OCI-LY7 (cell line): Measurements from ENCODE around the gene BLCAP. TPM values are rescaled to one million over a fixed set of nuclear protein-coding genes. Genes with fewer than 3 reads are reported as not detected.

Experiments used
- BruUV-seq: library from RNA; stranded (reverse); fragments of 400-500 nt; replicated peaks from 2 replicates; lab custom pipeline; 2021; lab: Mats Ljungman, UMichigan
- CTCF ChIA-PET: fragments of 300-600 bp; sonication (Branson Sonifier 250); formaldehyde crosslinking; loops from one replicate; lab custom pipeline; 2022; ENCODE audit warnings: antibody characterized with exemption; ENCODE audit not compliant: unreplicated experiment; lab: Charles Lee
- POLR2A ChIA-PET: fragments of 300-600 bp; sonication (Branson Sonifier 250); formaldehyde crosslinking; loops from one replicate; lab custom pipeline; 2022; ENCODE audit warnings: antibody characterized with exemption; lab: Charles Lee
- DNase-seq: peaks from one replicate; pipeline ENCODE4 v3.0.0-alpha.2; 2015; ENCODE audit warnings: low spot score
- H2AFZ ChIP-seq: fragments of 200-600 bp; sonication (generic), shearing (Covaris generic); 2 replicates; pipeline ENCODE4 v1.6.1; 2014; ENCODE audit warnings: mild to moderate bottlenecking, antibody characterized with exemption, low read length, moderate library complexity
- H3K27ac ChIP-seq: fragments of 200-600 bp; sonication (generic); 2 replicates; pipeline ENCODE4 v1.5.1; 2014; ENCODE audit warnings: mixed run types, low read depth, mild to moderate bottlenecking, moderate library complexity, low read length, inconsistent platforms; ENCODE audit not compliant: poor library complexity, severe bottlenecking
- H3K36me3 ChIP-seq: fragments of 200-600 bp; sonication (generic); 2 replicates; pipeline ENCODE4 v1.6.1; 2014; ENCODE audit warnings: mild to moderate bottlenecking, antibody characterized with exemption, low read length, moderate library complexity, mixed read lengths; ENCODE audit not compliant: insufficient read depth
- H3K4me1 ChIP-seq: fragments of 200-600 bp; sonication (generic); 2 replicates; pipeline ENCODE4 v1.5.1; 2014; ENCODE audit warnings: mild to moderate bottlenecking, low read length; ENCODE audit not compliant: insufficient read depth, poor library complexity, severe bottlenecking
- H3K4me2 ChIP-seq: fragments of 200-600 bp; sonication (generic); 2 replicates; pipeline ENCODE4 v1.6.1; 2014; ENCODE audit warnings: mild to moderate bottlenecking, low read length
- H3K4me3 ChIP-seq: fragments of 200-600 bp; sonication (generic); 2 replicates; pipeline ENCODE4 v1.5.1; 2014; ENCODE audit warnings: mild to moderate bottlenecking, low read depth, low read length; ENCODE audit not compliant: poor library complexity, severe bottlenecking
- H3K79me2 ChIP-seq: fragments of 200-600 bp; sonication (generic); 2 replicates; pipeline ENCODE4 v1.6.1; 2016; ENCODE audit warnings: low read depth, mild to moderate bottlenecking, low read length, moderate library complexity, mixed read lengths; ENCODE audit not compliant: insufficient read depth
- H3K9me2 ChIP-seq: fragments of 200-600 bp; sonication (generic); 2 replicates; pipeline ENCODE4 v1.6.1; 2016; ENCODE audit warnings: mild to moderate bottlenecking, low read length, mixed read lengths; ENCODE audit not compliant: insufficient read depth
- H3K9me3 ChIP-seq: fragments of 200-600 bp; sonication (generic); 2 replicates; pipeline ENCODE4 v1.6.1; 2014; ENCODE audit warnings: mild to moderate bottlenecking, mixed run types, low read length, mixed read lengths
- H4K20me1 ChIP-seq: fragments of 200-600 bp; sonication (generic); 2 replicates; pipeline ENCODE4 v1.6.1; 2014; ENCODE audit warnings: mild to moderate bottlenecking, antibody characterized with exemption, low read length, moderate library complexity, mixed read lengths; ENCODE audit not compliant: insufficient read depth
- EZH2phosphoT487 ChIP-seq: fragments of 200-600 bp; sonication (generic); IDR thresholded peaks from 2 replicates; pipeline ENCODE4 v1.6.1; 2018; ENCODE audit warnings: low read depth, borderline replicate concordance, mild to moderate bottlenecking, mixed run types, antibody characterized with exemption, low read length, moderate library complexity, mixed read lengths
- intact Hi-C: fragments of 100-400 bp; cut with micrococcal nuclease; formaldehyde crosslinking; loops from one replicate; pipeline ENCODE4 v1.10.0; 2022; ENCODE audit not compliant: unreplicated experiment
- total RNA-seq, 2 experiments: library from RNA; depleted of rRNA in 1 of 2; stranded (reverse); fragments of >200 nt in 1 of 2; shearing (Covaris generic) in 1 of 2; gene quantifications; 2 replicates each; pipeline ENCODE4 v1.2.3, GENCODE V29; 2014 to 2022
- TF ChIP-seq, protein P1 (sequence below): fragments of 200-600 bp; sonication (generic); conservative IDR thresholded peaks from 2 replicates; pipeline ENCODE4 v1.5.1; 2014; ENCODE audit warnings: mild to moderate bottlenecking, antibody characterized with exemption, low read length, moderate library complexity, mixed read lengths

BLCAP gene
- total RNA-seq, 2 experiments from 2014 or later, result 32.3 to 55.1 TPM

DNA sequence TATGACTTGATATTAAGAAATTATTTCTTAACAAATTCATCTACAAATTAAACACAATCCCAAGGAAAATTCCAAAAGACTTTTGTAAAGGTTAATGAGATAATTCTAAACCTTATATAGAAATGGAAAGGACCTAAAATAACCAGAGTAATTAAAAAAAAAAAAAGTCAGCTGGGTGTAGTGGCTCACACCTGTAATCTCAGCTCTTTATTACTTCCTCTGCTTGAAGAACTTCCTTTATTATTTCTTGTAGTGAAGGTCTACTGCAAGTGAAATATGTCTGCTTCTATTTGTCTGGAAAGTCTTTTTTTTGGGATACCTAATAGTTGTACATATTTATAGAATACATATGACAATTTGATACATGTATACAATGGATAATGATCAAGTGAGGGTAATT is 20.2 kb upstream of the BLCAP start:
- H3K4me3 ChIP-seq, result no peak overlapping the region
- H3K9me3 ChIP-seq, result no peaks in the 10 kb centered on the region
- BruUV-seq, result no TSS peak
- TF ChIP-seq, protein P1, sequence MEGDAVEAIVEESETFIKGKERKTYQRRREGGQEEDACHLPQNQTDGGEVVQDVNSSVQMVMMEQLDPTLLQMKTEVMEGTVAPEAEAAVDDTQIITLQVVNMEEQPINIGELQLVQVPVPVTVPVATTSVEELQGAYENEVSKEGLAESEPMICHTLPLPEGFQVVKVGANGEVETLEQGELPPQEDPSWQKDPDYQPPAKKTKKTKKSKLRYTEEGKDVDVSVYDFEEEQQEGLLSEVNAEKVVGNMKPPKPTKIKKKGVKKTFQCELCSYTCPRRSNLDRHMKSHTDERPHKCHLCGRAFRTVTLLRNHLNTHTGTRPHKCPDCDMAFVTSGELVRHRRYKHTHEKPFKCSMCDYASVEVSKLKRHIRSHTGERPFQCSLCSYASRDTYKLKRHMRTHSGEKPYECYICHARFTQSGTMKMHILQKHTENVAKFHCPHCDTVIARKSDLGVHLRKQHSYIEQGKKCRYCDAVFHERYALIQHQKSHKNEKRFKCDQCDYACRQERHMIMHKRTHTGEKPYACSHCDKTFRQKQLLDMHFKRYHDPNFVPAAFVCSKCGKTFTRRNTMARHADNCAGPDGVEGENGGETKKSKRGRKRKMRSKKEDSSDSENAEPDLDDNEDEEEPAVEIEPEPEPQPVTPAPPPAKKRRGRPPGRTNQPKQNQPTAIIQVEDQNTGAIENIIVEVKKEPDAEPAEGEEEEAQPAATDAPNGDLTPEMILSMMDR, result no peak
- no peak for TF ChIP-seq EZH2phosphoT487
- H2AFZ ChIP-seq, result no peak overlapping the region
- H3K27ac ChIP-seq, result no peak overlapping the region
- no peak for DNase-seq
- no peaks in the 10 kb centered on the region for H3K9me2 ChIP-seq
- no peaks in the 10 kb centered on the region for H4K20me1 ChIP-seq
- H3K79me2 ChIP-seq, result no peaks in the 10 kb centered on the region
- intact Hi-C loops, result no loop called here
- H3K4me1 ChIP-seq, result no peaks in the 10 kb centered on the region
- POLR2A ChIA-PET, result interaction anchor here (0.7 kb wide), 1 partner anchor 271 kb away, joined by 3 read pairs; no protein-coding TSS in a partner anchor
- CTCF ChIA-PET, result no interaction called here
- no peak overlapping the region for H3K4me2 ChIP-seq
- no peaks in the 10 kb centered on the region for H3K36me3 ChIP-seq

DNA sequence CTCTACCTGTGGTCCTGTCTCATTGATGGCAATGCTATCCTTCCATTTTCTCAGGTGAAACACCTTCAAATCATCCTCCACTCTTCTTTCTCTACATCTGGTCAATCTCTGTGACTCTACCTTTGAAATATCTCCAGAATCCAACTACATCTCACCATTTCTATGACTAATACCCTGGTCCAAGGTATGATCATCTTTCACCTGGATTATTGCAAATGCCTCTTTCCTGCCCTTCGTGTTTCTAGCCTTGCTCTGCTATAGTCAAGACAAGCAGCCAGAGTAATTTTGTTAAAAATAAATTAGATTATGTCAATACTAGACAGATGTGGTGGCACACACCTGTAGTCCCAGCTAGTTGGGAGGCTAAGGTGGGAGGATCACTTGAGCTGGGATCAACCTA is 17.8 kb upstream of the BLCAP start:
- DNase-seq, result no peak
- H3K9me3 ChIP-seq, result no peaks in the 10 kb centered on the region
- no peaks in the 10 kb centered on the region for H3K36me3 ChIP-seq
- CTCF ChIA-PET, result no interaction called here
- no peak overlapping the region for H2AFZ ChIP-seq
- H3K4me2 ChIP-seq, result no peak overlapping the region
- no TSS peak for BruUV-seq
- no peaks in the 10 kb centered on the region for H3K9me2 ChIP-seq
- no peaks in the 10 kb centered on the region for H3K79me2 ChIP-seq
- no peaks in the 10 kb centered on the region for H4K20me1 ChIP-seq
- no peak overlapping the region for H3K4me3 ChIP-seq
- H3K27ac ChIP-seq, result no peak overlapping the region
- POLR2A ChIA-PET, result interaction anchor here (0.6 kb wide), 1 partner anchor 1187 kb away, joined by 4 read pairs; no protein-coding TSS in a partner anchor
- TF ChIP-seq EZH2phosphoT487, result no peak
- TF ChIP-seq, protein P1, result no peak
- intact Hi-C loops, result no loop called here
- no peaks in the 10 kb centered on the region for H3K4me1 ChIP-seq

GRCh38 chr20:37544386-37544785 is 16.7 kb upstream of the BLCAP start:
- H3K36me3 ChIP-seq, result no peaks in the 10 kb centered on the region
- no peaks in the 10 kb centered on the region for H3K9me2 ChIP-seq
- no peaks in the 10 kb centered on the region for H3K9me3 ChIP-seq
- no peaks in the 10 kb centered on the region for H3K4me1 ChIP-seq
- H2AFZ ChIP-seq, result no peak overlapping the region
- H3K4me3 ChIP-seq, result no peak overlapping the region
- no TSS peak for BruUV-seq
- intact Hi-C loops, result no loop called here
- DNase-seq, result no peak
- CTCF ChIA-PET, result no interaction called here
- no peak for TF ChIP-seq EZH2phosphoT487
- TF ChIP-seq, protein P1, result no peak
- no peaks in the 10 kb centered on the region for H4K20me1 ChIP-seq
- H3K4me2 ChIP-seq, result no peak overlapping the region
- POLR2A ChIA-PET, result no interaction called here
- no peak overlapping the region for H3K27ac ChIP-seq
- H3K79me2 ChIP-seq, result no peaks in the 10 kb centered on the region
